LNCaP clone FGC (cell line): ENCODE data around the gene ZDHHC18.

Experiments
- DNase-seq: peaks from one replicate; pipeline ENCODE4 v3.0.0-alpha.2; 2011; ENCODE audit warnings: low read depth
- H3K4me3 ChIP-seq: 2 replicates; pipeline ENCODE4 v1.5.1; 2011; ENCODE audit warnings: mild to moderate bottlenecking, low read depth, low read length, control low read depth
- TF ChIP-seq, protein P1 (sequence below): IDR thresholded peaks from 2 replicates; pipeline ENCODE4 v1.5.1; 2012; ENCODE audit warnings: mild to moderate bottlenecking; ENCODE audit not compliant: control insufficient read depth, insufficient read depth; ENCODE audit errors: extremely low read depth

The ZDHHC18 gene

DNA sequence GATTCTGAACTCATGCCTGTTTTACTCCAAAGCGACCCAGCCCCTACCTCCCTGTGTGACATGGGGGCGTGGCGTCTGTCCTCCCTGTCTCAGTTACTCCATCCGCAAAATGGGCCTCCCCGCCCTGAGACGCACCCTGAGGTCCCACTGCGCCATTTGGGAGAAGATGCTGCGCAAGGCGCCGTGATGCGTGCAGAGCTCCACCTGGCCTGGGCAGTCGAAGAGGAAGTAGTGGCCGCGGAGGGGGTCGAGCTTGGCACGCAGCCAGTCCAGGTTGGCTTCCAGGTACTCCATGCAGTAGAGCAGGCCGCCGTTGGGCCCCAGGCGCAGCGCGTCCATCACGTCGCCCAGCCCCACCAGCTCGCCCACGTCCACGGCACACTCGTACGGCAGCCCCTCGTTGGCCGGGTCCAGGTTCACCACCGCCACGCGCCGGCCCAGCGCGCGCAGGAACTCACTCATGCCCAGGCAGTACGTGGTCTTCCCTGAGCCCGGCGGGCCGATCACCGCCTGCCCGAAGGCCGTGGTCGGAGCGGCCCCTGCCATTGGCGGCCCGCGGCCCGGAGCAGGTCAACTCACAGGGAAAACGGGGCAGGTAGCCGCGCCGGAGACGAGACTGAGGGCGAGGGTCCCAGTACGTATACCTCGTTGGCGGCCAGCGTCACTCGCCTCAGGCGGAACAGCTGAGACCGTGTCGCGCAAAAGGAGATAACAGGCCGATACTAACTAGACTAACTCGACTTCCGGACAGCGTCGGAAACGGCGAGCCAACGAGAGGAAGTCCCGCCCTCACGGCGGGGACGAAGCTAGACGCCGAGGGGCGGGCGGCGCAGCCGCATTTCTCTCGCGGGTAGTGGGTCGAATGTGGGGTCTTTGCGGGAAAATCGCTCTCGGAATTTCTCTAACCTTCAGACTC lies 63.3 kb downstream of the ZDHHC18 start, which contains the start of gene GPN2:
GPN2 (minus strand) TSS at position 733 of the 916 bp plus-strand sequence; CDS start at position 546, 187 bp downstream.
- TF ChIP-seq, protein P1, sequence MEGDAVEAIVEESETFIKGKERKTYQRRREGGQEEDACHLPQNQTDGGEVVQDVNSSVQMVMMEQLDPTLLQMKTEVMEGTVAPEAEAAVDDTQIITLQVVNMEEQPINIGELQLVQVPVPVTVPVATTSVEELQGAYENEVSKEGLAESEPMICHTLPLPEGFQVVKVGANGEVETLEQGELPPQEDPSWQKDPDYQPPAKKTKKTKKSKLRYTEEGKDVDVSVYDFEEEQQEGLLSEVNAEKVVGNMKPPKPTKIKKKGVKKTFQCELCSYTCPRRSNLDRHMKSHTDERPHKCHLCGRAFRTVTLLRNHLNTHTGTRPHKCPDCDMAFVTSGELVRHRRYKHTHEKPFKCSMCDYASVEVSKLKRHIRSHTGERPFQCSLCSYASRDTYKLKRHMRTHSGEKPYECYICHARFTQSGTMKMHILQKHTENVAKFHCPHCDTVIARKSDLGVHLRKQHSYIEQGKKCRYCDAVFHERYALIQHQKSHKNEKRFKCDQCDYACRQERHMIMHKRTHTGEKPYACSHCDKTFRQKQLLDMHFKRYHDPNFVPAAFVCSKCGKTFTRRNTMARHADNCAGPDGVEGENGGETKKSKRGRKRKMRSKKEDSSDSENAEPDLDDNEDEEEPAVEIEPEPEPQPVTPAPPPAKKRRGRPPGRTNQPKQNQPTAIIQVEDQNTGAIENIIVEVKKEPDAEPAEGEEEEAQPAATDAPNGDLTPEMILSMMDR = no peak
- peak within 1 kb of the TSS; percentile 88 for H3K4me3 ChIP-seq
- peak; percentile 32 for DNase-seq

DNA sequence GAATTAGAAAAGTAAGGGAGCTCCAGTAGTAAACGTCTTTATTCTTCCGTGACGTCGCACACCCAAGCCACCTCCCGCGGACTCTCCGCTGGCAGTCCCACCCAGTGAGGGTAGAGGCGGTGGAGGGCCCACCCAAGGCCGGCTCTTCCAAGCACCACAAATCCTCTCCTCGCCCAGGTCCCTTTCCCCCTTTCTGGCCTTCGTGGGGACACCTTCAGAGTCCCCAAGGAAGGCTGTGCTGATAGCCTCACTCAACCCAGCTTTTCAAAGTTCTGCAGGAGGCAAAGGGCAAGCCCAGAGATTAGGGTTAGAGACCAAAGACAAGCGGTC lies 63.9 kb downstream of the ZDHHC18 start:
- no peak for DNase-seq
- H3K4me3 ChIP-seq = peak overlapping the region; percentile 88
- TF ChIP-seq, protein P1 = no peak

DNA sequence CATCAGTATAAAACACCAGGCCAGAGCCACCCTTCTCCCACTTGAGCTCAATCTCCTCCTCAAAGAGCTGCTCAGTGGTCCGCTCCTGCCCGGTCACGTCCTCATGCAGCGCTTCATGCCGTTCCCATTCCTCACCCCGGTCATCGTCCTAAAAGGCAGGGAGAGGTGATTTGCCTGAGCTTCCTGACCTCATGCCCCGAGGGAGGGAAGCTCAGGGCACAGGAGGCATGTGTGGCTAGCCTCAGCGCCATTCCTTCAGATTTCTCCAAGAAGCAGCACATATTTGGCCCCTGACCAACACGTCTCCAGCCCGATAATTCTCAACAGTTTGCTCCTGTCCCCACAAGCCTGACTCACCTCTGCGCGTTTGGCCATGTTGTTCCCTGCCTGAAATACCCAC lies 67.8 kb downstream of the ZDHHC18 start:
- no peak overlapping the region for H3K4me3 ChIP-seq
- no peak for DNase-seq
- TF ChIP-seq, protein P1 = no peak

DNA sequence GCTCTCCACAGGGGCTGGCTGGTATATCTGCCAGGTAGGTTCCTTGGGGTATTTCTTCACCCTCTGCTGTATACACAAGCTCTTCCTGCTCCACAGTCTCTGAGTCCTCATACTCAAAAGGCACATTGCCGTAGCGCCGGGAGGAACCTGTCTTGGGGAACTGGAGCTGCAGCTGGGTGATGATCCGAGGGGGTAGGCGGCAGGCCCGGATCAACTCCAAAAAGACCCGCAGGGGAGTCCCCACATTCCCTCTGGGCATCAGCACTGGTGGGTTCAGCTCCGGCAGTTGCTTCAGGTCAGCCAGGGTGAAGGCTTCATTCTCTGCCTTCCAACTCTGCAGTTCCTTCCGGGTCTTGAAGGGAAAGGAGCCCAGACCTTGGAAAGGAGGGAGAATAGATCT lies 70.9 kb downstream of the ZDHHC18 start:
- TF ChIP-seq, protein P1 = no peak
- no peak for DNase-seq
- H3K4me3 ChIP-seq = no peak overlapping the region

DNA sequence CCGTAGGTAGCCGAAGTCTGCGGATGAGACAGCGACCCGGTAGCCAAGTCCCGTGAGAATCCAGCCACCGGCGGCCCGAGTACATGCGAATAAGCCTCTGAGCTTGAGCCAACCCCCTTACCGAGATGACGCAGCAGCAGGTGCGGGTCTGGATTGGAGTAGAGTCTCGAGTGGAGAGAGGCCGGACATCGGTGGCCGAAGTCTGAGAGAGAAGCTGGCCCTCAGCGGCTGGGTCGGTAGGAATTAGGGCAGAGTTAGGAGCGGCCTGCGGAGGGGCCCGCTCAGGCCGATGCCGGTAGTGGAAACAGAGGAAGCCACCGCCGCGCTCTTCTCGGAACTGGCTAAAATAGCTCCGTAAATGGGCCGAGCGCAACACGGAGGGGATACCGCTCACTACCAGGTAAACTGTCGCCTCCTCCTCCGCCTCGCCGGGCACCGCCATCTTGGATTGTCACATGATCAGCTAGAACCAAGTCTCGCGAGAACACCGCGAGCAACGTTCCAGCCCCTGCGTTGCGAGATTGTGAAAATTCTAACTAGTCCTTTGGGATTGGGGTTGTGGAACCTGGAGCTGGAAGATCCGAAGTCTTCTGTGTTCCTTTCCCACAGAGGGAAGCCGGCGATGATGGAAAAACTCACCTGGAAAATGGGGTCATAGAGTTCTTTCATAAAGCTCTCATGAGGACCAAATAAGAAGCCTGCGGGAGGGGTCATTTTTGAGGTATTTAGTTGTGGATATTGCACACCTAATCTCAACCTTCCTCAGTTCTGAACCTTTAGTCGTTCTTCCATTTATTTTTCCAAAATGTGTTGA lies 73.7 kb downstream of the ZDHHC18 start, which contains the start of gene GPATCH3:
GPATCH3 (minus strand) TSS at position 467 of the 814 bp plus-strand sequence; CDS start at position 442, 25 bp downstream.
- H3K4me3 ChIP-seq = peak within 1 kb of the TSS; percentile 97
- DNase-seq = peak; percentile 88
- TF ChIP-seq, protein P1 = no peak

DNA sequence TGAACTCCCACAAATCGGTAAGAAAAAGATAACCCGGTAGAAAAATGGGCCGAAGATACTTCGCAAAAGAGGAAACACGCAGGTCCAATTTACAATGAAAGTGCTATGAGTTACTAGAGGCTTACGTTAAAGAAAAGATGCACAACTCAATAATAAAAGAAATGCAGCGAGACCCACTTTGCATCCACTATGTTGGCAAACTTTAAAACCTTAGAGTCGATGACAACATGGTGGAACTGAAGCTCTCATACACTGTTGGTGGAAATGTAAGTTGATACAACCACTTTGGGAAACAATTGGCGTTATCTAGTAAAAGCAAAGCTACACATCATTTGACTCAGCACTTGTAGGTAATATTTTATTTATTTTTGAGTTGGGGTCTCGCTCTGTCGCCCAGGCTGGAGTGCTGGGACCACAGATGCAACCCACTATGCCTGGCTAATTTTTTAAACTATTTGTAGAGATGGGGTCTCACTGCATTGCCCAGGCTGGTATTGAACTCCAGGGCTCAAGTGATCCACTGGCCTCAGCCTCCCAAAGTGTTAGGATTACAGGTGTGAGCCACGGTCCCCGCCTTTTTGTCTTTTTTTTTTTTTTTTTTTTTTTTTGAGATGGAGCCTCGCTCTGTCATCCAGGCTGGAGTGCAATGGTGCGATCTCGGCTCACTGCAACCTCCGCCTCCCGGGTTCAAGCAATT lies 74.5 kb downstream of the ZDHHC18 start:
- TF ChIP-seq, protein P1 = no peak
- DNase-seq = no peak
- peak overlapping the region; percentile 97 for H3K4me3 ChIP-seq
